Measurements from ENCODE around the gene RC3H2.

The RC3H2 gene, protein sequence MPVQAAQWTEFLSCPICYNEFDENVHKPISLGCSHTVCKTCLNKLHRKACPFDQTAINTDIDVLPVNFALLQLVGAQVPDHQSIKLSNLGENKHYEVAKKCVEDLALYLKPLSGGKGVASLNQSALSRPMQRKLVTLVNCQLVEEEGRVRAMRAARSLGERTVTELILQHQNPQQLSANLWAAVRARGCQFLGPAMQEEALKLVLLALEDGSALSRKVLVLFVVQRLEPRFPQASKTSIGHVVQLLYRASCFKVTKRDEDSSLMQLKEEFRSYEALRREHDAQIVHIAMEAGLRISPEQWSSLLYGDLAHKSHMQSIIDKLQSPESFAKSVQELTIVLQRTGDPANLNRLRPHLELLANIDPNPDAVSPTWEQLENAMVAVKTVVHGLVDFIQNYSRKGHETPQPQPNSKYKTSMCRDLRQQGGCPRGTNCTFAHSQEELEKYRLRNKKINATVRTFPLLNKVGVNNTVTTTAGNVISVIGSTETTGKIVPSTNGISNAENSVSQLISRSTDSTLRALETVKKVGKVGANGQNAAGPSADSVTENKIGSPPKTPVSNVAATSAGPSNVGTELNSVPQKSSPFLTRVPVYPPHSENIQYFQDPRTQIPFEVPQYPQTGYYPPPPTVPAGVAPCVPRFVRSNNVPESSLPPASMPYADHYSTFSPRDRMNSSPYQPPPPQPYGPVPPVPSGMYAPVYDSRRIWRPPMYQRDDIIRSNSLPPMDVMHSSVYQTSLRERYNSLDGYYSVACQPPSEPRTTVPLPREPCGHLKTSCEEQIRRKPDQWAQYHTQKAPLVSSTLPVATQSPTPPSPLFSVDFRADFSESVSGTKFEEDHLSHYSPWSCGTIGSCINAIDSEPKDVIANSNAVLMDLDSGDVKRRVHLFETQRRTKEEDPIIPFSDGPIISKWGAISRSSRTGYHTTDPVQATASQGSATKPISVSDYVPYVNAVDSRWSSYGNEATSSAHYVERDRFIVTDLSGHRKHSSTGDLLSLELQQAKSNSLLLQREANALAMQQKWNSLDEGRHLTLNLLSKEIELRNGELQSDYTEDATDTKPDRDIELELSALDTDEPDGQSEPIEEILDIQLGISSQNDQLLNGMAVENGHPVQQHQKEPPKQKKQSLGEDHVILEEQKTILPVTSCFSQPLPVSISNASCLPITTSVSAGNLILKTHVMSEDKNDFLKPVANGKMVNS

DNA sequence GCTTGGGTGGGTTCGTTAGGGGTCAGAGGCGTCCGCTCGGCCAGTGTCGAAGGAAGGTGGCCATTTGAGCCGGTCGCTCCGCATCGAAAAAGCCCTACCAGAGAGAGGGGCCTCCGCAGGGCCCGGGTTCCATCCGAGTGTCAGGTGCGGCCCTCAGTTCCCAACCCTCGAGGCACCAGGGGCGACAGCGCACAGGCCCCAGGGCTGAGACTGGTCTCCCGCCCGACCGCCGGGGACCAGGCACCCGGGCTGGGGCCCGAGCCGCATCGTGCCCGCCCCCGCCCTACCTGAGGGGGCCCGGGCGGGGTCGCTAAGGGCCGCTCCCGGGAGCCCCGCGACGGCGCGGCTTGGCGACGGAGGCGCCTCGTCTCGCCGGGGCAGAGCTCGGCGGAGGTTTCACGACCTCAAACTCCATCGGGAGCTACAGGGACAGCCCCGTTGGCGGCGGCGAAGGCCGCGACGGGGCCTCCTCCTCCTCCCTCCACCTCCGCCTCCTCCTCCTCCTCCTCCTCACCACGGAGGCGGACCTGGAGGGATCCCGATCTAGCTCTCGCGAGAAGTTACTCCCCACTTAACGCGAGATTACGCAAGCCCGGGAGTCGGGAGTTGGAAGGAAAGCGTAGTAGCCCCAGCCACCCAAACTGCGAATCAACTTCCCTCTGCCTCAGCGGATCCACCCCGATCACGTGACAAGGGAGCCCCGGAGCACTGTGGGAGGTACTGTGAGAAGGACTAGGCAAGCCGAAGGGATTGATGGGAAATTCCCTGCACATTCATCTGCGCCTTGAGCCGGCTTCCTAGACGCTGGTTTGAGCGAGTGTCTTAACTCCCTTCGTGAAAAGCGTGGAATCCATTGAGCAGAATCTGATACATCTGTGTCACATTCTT, at the start of gene RC3H2:
Gene RC3H2 (minus strand): TSS at position 537 of the 888 bp plus-strand sequence. CDS start 7,850 bp downstream, outside the sequence.
- DNase-seq (ENCODE audit: low spot score), result peak; percentile 96
- peak; percentile 50 for FAIRE-seq

DNA sequence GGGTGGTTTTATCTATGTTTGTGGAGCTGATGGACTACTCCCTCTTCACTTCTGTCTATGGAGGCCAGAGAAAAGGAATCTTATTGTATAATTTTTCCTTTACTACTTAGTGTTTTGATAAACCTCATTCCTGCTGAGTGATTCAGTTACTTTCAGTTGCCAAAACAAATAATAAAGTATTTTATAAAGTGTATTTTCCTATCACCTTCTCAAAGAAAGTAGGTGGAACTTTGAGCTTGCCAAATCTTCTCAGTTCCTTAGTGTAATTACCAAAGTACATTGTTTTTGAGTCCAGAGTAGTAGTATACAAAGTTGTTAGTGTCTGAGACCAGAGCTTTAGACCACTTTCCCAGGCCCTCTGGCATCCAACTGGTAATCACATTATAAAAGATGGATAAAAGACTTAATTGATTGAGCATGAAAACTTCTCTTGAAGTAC, 49.1 kb upstream of the RC3H2 start:
- DNase-seq (ENCODE audit: low spot score) (no peak), FAIRE-seq (no peak)

DNA sequence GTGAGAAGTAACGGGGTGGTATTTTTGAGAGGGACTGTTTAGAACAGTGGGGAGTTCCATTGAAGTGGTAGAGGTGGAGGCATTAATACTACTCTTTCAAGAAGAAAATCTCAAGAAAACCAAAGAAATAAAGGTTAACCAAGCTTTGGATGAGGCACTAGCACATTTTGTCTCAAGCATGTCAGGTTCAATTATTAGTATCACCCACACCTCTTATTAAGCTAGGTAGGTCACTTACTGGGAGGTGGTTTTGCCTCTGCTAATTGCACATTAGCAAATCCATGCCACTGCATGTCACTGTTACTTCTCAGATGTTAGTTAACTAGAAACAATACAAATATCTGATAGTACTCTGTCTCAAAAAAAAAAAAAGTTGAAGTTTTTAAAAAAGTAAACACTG, 45.9 kb upstream of the RC3H2 start:
- FAIRE-seq (no peak), DNase-seq (ENCODE audit: low spot score) (no peak)

DNA sequence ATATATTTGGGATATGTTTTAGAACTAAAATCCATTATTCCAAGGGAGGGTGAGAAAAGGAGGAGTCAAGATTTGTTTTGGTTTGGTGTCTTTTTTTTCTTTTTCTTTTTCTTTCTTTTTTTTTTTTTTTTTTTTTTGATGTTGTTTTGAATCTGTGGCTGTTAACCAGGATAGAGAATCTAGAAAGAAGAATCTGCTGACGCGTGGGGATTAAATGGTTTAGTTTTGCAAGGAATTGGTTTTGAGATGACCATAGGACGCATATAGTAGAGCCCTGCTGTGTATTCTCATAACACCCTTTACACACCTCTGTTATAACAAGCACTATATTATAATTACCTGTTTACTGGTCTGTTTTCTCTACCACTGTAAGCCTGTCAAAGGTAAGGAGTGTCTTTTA, 45.1 kb upstream of the RC3H2 start:
- DNase-seq (ENCODE audit: low spot score), result no peak
- no peak for FAIRE-seq

DNA sequence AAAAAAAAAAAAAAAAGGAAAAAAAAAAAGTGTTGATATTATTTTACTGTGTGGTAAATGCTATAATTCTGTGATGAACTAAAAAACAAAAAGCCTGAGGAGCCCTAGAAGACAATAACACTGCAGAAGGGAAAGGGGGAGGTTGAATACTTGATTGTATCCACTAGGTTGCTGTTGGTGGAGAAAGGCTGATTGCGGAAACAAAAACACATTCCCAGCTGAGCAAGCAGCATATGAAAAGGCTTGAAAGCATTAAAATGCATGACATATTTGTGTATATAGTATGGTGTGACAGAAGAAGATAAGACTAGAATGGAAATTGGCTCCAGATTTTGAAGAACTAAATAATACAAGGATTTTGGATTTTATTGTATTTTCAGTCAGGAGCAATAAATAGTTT, 44.5 kb upstream of the RC3H2 start:
- FAIRE-seq (no peak), DNase-seq (ENCODE audit: low spot score) (no peak)

DNA sequence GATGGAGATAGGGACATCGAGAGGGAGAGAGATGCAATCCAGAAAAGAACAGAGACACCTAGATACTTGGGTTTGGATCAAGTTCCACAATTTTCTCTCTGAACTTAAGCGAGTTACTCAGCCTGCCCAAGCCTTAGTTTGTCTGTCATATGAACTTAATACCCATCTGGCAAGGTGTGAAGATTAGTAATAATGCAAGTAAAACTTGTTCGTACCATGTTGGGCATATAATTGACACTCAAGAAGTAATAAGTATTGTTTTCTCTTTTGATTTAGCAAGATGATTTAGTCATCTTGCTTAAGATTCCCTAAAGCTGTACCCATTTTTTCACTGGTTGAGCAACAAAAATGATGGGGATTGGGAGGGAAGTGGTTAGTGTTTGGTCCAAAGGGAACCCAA, 43.2 kb upstream of the RC3H2 start:
- FAIRE-seq, result no peak
- no peak for DNase-seq (ENCODE audit: low spot score)

DNA sequence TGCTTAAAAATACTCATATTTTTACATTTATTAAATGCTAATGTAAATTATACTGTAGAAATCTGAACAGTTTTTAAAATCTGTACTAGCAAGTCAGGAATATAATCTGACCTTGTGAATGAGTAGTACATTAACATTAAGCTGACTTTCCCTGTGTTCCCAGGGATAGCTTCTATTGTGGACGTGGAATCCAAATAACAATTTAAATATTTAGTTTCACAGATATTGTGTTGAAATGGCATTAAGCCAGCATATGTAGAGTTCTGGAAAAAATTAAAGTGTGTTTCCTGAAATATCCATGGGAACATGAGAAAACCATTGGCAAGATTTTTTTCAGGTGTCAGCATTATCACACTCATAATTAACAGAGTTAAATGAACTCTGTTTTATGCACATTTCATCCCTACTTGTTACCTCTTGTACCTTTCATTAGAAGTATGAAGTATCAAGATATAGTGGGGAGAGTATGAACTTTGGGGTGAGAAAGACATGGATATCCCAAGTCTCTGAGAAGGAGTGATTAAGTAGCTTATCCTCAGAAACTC, 41.4 kb upstream of the RC3H2 start:
- FAIRE-seq, result no peak

DNA sequence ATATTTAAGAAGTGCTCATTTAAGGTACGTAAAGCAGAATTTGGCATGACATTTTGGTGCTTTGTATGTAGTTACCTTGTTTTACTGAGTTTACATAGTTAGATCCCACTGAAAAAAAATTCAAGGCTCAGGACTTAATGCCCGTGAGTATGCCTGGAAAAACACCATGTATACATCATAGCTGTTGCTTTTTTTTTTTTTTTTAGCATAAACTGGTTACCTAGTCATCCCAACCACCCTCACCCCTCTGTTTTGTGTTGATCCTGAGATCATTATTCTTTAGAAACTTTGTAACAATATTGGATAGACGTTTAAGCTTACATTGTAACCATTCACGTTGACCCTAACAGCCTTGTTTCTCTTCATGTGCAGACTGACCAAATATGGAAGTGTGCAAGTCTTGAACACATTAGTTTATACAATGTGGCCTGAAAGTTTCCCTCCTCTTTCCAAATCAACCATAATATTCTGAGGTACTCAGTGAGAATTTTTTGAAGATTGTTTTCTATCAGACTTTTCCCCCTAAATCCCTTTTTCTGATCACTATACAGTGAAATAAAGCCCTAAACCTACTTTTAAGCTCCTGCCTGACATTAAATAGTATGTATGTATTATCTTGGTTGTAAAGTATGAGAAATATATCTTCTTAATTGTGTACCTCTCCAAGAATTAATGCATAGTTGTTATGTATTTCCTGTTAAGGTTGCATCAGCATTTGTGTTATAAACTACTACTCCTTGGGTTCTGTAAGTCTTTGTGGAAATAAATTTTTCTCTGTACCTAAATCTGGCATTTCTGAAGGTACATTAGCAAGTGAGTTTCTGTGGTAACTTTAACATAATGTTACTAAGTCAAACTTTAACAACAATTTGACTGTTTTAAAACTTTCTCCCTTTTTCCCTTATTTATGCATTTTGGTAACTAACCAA, 40.1 kb upstream of the RC3H2 start:
- no peak for DNase-seq (ENCODE audit: low spot score)
- no peak for FAIRE-seq

More for the DNA sequence above, 41.4 kb upstream of the RC3H2 start:
- no peak for DNase-seq (ENCODE audit: low spot score)

DNA sequence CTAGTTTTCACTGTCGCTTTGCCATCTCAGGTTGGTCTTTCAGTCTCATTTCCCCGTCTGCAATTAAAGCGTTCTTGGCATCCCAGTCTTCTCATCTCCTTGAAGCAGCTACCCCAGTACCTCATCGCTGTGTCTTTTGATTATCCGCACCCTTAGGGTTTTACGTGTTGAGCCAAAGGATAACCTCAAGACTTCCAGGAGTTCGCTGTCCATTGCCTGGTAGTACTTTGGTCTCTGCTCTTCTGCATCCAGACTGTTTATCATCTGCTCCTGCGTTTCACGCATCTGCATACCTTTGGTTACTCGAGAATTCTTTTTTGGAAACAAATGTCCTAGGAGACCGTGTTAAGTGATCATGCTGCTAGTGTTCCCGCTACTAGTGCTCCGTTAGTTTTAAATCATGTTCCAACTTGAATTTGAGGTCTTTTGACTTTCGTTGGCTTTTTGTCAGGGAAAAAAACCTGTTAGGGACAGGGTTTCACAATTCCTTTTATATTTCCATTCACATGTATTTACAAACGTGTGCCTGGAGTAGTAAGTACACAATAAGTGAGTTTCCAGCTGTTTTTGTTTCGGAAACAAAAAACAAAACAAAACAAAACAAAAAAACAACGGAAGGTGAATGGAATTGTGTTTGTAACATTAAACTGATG, 36.5 kb upstream of the RC3H2 start:
- FAIRE-seq (no peak), DNase-seq (ENCODE audit: low spot score) (peak; percentile 10)

DNA sequence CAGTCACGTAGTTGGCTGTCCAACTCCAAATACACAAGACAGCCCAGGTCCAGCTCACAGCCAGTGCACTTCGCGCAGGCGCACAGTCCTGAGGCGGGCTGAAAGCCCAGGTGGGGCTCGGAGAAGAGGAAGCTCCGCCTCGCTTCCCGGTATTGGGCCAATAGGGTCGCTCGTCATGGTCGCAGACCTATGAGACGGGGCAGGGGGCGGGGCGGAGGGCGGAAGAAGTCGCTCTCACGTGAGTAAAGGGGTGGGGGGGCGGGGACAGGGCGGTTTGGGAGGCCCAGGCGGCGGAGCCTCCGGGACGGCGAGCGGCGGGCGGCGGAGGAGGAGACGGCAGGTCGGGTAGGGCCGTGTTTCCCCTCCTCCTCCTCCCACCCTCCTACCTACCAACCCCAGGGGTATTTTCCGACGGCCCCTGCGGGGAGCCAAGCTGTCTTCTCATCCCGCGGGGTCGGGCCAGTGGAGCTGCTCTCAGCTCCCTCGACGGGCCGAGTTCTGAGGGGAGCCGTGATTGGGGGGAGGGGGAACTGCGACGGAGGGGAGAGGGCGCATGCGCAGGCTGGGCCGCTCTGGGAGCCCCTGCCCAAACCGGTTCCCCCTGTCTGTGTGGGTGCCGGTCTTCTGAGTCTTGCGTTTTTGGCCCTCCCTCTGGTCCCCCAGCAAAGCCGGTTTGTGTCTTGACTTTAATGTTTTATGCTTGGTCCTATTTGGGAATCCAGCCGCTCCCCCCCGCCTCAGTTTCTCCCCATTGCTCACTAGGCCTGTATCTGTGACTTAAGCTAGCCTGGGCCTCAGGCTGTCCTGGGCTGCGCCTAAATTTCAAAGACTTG, 35.8 kb upstream of the RC3H2 start, which contains the start of gene RABGAP1:
Gene RABGAP1 (plus strand): TSS at position 272 of the 833 bp plus-strand sequence. CDS start 16,040 bp downstream, outside the sequence.
- peak; percentile 68 for FAIRE-seq
- peak; percentile 98 for DNase-seq (ENCODE audit: low spot score)

DNA sequence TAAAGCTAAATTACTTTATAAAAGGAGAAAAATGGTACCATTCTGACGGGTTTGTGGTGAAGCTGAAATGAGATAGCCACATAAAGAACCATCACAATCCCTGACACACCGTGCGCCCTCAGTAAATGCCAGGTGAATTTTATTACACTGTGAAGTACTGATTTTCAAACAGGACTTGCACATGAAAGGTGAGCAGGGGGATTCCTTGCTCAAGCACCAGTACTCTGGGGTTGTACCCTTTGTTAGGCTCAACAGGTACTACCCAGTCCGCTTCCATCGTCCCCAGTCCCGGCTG, 35.2 kb upstream of the RC3H2 start:
- DNase-seq (ENCODE audit: low spot score) (no peak), FAIRE-seq (no peak)

DNA sequence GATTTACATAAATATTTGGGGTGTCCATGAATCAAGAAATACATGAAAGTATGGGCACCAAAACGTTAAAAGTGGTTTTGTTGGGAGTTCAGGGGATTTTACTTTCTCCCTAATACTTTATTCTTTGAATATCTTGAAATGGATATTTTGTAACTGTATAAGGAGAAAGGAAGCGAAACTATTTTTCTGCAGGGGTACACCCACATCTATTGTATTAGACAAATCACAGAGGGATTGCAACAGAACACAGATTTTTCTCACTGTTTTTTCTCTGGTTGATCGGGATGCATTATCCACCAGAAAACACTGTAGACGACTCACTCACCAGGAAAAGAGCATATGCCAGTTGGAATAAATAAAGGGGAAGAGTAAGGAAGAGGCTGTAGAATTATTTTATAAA, 34.4 kb upstream of the RC3H2 start:
- FAIRE-seq, result no peak
- no peak for DNase-seq (ENCODE audit: low spot score)

DNA sequence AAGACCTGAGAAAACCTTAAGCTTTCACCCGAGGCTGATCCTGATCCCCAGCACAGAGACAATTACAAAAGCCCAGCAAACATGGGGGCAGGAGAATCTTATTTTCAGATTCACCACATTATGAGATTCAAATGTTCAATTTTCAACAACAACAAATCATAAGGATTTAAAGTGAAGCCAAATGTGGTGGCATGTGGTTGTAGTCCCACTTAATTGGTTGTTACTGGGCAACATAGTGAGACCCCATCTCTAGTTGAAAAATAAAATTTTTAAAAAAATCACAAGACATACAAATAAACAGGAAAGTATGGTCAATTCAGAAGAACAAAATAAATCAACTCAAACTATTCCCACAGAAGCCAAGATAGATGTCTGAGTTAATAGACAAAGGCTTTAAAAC, 31.7 kb upstream of the RC3H2 start:
- FAIRE-seq (no peak), DNase-seq (ENCODE audit: low spot score) (no peak)

DNA sequence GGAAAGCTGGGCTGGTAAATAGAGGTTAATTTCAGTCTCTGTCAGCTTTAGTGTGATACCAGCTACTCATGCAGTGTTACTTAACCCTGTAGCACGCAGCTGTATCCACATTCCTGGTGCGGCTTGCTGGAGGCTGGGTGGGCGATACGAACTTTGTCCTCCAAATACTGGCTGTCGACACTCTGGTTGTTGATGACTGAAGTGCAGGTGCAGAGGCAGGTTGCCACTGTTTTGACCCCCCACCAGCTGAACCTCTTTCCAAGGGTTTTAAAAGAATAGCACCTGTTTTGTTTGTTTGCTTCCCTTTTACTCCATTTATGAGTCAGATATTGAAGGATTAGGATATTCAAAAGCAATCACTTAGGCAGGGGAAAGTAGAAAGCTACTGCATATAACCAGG, 31.3 kb upstream of the RC3H2 start:
- FAIRE-seq, result no peak
- DNase-seq (ENCODE audit: low spot score), result no peak

DNA sequence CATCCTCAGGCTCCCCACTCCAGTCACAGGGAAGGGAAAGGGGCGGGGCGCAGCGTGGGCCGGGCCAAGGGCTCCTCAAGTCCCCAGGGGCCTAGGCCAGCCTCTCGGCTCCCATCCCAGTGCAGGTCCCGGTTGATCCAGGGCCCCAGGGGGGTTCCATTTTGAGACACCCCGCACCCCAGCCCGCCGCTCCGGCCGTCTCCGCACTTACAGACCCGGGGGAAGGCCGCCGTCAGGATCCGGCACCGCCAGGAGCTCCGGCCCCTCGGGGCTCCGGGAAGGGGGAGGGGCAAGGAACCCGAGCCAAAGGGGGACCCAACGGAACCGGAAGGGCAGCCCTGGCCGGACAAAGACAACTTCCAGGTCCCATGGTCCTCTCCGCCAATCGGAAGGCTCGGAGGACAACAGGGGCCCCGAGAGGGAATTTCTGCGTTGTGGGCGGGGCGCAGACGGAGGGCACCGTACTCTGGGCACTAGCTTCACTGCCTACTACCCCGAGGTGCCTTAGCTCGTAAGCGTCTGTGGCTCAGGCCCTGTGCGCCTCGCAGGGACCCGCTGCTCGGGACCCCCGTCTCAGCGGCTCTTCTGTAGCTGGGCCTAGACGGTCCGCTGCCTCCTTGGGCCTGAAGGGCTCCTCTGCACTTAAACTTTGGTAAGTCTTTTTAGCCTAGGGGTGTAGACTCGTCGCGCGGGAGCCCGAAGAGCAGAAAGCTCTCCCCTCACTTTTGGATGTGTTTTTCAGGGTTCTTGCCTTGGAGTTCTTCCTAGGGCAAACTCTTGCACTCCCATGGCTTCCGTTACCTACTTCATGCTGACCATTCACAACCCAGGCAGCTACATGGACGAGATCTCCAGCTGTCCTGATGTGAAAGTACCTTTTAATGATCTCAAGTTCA, 26.3 kb upstream of the RC3H2 start, which contains the start of gene ZBTB26:
Gene ZBTB26 (minus strand): TSS at position 287 of the 896 bp plus-strand sequence. CDS start 11,578 bp downstream, outside the sequence.
- FAIRE-seq (no peak), DNase-seq (ENCODE audit: low spot score) (peak; percentile 96)

DNA sequence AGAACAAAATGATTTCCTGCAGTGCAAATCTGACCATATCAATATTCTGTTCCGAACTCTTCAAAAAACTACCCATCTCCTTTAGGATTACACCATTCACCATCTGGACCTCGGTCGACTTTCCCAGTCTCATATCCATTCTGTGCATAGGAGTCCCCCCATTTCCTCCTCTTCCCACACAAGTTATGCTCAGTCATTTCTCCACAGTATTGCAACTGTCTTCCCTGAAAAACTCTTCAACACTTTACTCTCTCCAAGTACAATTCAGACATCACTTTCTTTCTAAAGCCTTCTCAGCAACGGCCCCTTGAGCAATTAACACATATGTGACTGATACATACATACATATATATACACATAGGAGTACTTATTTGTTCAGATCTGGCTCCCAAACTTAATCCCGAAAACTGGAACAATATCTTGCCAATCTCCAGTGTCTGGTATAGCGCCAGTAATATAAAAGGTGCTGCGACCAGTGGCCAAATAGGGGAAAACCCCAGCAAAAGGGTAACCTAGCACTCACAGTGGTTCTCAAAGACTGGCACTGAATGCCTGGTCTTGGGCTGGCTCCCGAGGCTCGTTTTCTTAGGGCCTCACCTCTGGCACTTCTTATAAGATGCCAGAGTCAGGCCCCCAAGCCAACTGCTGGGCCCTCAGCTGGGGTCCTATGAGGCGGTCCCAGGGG, 25.5 kb upstream of the RC3H2 start:
- FAIRE-seq, result no peak
- DNase-seq (ENCODE audit: low spot score), result no peak

Data from urothelium cell line (cell line).